SIG-M5 (cell line): ENCODE data around the gene HCK.

Experiments used
- DNase-seq: peaks from one replicate; lab custom pipeline; 2025; lab: John Stamatoyannopoulos, UW

Gene HCK

DNA sequence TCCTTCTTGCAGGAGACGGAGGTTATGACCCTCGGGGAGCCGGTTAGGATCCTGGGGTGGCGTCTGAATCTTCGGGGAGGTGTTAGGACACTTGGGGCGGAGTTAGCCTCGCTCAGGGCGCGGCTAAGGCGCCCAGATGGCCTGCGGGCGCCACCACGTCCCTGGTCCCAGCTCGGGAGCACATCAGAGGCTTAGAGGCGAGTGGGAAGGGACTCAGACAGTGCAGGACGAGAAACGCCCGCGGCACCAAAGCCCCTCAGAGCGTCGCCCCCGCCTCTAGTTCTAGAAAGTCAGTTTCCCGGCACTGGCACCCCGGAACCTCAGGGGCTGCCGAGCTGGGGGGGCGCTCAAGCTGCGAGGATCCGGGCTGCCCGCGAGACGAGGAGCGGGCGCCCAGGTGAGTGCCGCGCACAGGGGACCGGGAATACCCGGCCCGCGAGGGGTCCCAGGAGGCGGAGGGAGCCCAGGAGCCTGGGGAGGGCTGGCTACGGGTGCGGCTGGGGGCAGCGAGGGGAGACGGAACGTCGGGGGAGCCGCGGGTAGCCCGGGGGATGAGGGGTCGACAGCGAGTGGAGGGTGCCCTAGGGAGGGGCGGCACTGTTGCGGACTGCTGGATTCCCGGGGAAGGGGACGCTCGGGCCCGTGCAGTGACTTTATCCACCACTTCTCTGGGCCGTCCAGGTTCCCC lies at the start of gene HCK:
Gene HCK (plus strand): TSS at position 153 of the 688 bp plus-strand sequence.
- DNase-seq: no peak

DNA sequence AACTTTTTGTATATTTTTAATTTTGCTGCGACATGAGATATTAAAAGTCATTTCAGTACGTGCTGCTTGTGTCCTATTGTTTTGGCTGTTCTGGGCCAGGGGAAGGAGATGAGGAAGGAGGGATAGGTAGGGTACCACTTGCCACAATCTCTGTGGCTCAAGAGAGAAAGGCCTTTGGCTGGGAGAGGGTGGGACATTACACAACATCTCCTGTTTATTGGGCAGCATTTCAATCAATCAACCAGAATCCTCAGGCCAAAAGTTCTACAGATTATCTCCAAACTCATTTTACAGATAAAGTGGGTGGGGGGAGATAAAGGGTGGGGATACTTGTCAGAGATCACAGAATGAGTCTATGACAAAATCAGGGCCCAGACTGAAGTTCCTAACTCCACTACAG lies 48.7 kb upstream of the HCK start:
- DNase-seq: no peak

DNA sequence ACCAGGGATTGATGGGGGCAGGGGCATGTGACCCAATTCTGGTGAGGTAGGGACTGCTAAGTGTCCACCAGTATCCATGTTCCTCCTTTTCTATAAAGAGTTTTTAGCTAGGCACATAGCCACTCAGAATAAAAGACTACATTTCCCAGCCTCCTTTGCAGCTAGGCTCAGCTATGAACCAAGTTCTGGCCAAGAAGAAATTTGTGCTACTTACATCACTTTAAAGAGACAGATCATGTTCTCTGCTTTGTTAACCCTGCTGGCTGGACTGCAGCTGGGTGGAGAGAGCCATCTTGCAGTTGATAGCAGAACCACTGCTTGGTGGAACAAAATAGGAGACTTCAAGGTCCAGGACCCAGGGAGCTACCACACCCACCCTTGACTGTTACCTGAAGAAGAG lies 47.1 kb upstream of the HCK start:
- DNase-seq: no peak

DNA sequence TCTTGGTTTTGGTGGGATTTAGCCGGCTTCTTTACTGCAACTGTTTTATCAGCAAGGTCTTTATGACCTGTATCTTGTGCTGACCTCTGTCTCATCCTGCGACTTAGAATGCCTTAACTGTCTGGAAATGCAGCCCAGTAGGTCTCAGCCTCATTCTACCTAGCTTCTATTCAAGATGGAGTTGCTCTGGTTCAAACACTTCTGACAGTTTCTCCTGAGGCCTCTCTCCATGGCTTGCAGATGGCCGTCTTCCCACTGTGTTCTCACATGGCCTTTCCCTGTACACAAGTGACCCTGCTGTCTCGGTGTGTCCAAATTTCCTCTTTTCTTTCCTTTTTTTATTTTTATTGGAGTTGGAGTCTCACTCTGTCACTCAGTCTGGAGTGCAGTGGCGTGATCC lies 46.0 kb upstream of the HCK start:
- DNase-seq: no peak

GRCh38 chr20:32006841-32007786 lies 44.9 kb upstream of the HCK start:
- DNase-seq: no peak

DNA sequence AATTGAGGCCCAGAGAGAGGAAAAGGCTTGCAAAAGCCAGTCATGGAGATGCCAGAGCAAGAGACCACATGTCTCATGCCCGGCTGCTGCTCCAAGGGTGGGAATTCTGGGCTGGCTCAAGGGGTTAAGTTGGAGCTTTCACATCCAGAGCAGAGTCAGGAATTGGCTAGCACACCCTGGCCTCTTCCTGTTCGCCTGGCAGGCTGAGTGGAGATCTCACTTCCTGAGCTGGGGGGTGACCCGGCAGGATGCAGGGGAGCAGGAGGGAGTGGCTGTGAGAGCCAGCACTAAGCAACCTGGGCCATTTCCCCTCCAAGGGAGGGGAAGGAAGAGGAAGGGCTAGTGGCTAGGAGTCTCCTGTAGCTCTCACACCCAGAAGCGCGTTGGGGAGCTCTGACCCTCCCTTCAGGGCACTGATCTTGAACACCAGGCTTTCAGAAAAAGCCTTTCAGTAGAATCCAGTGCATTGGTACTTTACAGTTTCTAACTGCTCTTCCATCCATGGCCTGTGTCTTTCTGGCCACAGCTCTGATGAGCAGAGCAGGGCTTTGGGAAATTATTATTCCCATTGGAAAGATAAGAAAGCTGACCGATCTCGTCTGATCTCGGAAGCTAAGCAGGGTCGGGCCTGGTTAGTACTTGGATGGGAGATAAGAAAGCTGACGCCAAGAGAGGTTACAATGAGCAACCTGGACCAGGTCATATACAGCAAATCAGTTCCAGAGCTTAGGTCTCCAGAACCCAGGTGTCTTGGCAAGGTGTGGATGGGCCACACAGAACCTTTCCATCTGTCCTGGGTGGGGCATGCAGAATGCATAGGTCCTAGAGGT lies 44.0 kb upstream of the HCK start:
- DNase-seq: no peak

DNA sequence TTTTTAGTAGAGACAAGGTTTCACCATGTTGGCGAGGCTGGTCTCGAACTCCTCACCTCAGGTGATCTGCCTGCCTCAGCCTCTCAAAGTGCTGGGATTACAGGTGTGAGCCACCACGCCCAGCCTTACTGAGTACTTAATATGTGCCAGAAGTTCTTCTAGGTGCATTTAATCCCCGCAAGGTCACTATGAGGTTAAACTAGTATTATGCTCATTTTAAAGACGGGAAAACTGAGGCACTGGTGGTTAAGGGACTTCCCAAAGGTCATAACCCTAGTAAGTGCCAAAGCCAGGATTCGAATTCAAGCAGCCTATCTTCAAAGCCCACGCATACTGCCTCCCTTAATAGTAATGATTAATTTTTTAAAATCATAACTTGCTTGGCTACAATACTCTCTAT lies 42.5 kb upstream of the HCK start:
- DNase-seq: no peak

- no peak for DNase-seq
Observed at GRCh38 chr20:32010101-32010500, 41.9 kb upstream of the HCK start, which contains the start of gene CCM2L. Gene CCM2L (plus strand): TSS chr20:32010438. CDS start chr20:32010455, 17 bp downstream.

GRCh38 chr20:32010666-32011065 lies 41.4 kb upstream of the HCK start:
- DNase-seq: no peak

DNA sequence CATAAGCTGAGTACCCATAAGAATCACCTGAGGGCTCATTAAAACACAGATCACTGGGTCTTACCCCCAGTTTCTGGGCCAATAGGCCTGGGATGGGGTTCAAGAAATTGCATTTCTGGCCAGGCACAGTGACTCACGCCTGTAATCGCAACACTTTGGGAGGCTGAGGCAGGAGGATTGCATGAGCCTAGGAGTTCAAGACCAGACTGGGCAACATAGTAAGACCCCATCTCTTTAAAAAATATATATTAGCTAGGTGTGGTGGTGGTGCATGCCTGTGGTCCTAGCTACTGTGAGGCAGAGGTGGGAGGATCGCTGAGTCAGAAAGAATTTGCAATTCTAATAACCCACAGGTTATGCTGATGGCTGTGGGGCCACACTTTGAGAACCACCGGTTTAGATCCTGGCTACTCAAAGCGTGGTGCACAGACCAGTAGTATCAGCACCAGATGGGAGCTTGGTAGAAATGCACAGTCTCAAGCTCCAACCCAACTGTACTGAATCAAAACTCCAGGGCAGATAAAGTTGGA lies 39.8 kb upstream of the HCK start:
- DNase-seq: no peak

DNA sequence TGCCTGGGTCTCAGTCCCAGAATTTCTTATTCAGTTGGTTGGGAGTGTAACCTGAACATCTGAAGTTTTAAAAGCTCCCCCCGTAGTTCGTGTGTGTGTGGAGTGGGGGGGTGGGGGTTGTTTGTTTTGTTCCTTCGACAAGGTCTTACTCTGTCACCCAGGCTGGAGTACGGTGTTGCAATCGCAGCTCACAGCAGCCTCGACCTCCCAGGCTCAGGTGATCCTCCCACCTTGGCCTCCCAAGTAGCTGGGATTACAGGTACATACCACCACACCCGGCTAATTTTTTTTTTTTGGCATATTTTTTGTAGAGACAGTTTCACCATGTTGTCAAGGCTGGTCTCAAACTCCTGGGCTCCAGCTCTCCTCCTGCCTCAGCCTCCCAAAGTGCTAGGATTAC lies 38.7 kb upstream of the HCK start:
- DNase-seq: no peak

DNA sequence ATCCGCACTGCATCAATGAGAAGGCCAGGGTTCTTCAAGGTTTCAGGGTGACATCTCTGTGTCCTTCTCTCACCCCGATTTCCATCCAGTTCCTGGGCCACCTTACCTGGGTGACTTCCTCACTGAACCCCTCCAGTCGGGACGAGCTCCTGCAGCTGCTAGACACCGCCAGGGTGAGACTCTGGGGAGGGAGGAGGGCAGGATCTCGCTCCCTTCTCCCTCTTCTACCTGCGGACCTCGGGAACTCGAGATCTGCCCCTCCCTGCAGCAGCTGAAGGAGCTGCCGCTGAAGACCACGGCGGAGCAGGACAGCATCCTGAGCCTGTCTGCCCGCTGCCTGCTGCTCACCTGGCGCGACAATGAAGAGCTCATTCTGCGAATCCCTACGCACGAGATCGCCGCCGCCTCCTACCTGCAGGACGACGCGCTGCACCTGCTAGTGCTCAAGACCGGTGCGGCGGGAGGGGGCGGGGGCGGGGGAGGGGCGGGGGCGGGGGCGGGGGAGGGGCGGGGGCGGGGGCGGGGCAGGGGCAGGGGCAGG lies 34.3 kb upstream of the HCK start:
- no peak for DNase-seq

DNA sequence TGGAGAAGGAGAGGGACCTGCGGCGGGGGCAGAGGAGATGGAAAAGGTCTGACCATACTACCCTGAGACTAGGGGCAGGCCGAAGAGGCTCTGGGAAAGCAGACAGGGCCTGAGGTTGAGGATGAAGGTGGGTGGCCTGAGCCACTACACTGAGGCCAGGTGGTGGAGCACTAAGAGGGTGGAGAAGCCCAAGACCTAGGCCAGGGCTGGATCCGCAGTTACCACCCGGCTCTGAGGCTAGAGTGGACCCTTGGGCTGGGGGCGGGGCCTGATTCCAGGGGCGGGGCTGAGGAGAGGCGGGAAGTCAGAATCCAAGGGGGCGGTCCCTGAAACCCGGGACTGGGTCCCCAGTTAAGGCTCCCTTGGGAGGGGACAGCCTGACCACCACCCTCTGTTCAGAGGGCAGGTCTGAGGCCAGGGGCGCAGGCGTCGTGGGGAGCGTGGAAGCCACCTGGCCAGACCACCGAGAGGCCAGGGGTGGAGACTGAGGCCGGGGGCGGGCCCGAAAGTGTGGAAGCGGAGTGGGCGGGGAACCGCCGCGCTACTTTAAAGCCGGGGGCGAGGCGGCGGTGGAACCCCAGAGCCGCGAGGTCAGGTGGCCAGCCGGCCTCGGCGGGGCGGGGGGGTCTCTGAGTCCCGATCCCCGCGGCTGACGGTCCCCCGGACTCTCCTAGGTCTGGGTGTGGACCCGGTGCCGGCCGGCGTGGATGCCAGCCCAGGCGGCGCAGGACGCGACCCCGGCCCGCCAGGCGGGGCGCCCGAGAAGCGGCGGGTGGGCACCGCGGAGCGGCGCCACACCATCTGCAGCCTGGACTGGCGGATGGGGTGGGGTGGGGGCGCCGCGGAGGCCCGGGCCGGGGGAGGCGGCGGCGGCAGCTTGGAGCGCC lies 33.5 kb upstream of the HCK start:
- no peak for DNase-seq

DNA sequence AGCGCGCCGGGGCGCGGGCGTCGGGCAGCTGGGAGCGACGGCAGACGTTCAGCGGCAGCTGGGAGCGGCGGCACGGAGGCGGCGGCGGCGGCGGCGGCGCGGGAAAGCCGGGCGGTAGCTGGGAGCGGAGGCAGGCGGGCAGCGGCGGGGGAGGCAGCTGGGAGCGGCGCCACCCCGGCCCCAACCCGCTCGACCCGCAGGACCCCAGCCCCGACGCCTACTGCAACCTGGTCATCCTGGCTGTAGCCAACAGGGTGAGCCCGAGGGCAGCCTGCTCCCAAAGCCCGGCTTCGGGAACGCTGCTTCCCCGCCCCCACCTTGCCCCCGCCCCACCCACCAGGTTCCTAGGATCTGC lies 32.9 kb upstream of the HCK start:
- DNase-seq: no peak

DNA sequence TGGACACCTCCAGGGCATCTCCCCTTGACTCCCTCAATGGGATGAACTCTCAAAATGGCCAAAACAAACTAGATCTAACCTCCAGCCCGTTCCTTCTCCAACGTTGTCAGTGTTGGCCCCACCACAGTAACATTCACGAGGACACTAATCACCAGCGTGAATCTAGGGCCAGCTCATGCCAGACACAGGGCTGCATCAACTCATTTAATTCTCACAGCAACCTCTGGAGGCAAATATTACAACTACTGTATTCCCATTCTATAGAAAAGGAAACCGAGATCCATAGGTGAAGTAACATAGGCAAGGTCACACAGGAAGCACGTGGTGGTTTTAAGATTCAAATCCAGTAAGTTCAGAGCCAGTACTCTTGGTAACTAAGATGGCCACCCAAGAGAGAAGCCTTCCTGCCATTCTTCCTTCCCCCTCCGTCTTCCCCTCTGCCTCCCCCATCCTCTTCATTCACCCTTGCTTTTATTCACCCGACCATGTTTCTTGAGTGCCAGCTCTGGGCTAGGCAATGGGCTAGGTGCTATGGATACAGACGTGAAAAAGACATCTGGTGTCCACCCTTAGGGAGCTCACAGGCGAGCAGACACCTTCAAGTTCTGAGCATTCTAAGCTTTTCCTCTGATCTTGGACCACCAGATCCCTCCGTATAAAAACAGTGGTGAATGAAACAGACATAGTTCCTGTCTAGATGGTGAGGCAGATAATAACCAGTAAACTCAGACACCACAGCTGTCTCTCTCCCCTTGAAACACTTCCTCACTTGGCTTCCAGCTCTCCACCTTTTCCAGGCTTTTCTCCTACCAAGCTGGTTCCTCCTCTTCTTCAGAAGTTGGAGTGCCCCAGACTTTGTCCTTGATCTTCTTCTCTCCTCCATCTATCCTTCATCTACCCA lies 32.2 kb upstream of the HCK start:
- no peak for DNase-seq

DNA sequence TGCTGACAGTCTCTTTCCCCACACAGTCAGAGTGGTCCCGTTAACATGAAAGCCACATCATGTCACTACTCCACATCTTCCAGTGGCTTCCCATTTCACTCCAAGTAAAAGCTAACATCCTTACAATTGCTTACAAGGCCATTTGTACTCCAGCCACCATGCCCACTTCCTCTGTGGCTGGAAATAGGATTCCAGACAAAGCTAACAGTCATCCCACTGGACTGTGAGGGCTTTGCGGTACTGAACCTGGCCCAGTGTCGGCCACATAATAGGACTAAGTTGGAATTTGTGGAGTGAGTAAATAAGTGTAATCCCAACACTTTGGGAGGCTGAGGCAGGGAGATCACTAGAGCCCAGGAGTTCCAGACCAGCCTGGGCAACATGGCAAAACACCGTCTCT lies 31.0 kb upstream of the HCK start:
- DNase-seq: no peak

GRCh38 chr20:32024683-32025295 lies 27.3 kb upstream of the HCK start:
- no peak for DNase-seq

DNA sequence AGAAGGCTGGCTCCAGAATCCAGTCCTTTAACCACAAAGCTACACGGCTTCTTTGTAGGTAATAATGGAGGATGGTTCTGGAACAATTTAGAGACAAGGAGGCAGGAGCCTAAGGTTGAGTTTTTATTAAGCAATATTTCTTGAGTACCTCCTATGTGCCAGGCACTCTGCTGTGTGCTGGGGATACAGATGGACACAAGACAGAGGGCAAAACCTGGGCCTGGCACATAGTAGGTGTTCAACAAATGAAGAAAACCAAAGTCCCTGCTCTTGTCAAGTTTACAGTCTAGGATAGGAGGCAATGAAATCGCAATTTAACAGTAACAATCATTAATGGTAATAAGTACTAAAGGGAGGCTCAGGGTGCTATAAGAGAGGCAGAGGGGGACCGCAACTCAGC lies 24.4 kb upstream of the HCK start:
- DNase-seq: no peak

DNA sequence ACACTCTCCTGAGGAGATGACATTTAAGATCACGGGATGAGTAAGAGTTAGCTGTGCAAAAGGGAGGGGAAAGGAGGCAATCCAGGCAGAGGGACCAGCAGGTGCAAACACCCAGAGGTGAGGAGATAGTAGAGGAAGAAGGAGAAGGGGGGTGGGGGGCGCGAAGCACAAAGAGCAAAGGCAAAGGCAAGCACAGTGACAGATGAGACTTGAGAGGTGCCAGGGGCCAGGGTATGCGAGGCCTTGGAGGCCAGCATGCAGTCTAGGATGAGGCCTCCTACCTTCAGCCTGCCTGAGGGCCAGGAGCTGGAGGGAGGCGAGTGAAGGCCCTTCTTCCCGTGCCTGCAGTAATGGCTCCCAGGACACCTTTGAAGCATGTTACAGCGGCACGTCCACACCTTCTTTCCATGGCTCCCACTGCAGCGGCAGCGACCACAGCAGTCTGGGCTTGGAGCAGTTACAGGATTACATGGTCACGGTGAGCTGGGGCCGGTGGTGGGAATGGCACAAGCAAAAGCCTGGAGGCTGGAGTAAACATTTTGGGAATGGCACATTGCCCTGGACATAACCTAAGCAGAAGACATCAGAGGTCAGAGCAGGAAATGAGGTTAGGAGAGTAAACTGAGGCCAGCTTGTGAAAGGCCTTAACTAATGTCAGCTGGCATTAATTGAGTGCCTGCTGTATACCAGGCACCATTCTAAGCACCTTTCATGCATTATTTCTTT lies 23.2 kb upstream of the HCK start:
- DNase-seq: no peak
